GM19372 (cell line): ENCODE data around the gene IRS2.
"Not testable (repeated sequence)": the region's sequence is repeated elsewhere in the genome, so short reads cannot be mapped to it uniquely, and the experiment has no call there.

Source experiments
- ATAC-seq: cut with Tn5 transposase; IDR thresholded peaks from one replicate; pipeline ENCODE4 v1.9.1; 2021; ENCODE audit warnings: mild to moderate bottlenecking, low read depth, moderate library complexity; ENCODE audit not compliant: unreplicated experiment

Gene IRS2

GRCh38 chr13:109737606-109738005, 48.8 kb downstream of the IRS2 start:
- ATAC-seq = no peak

- ATAC-seq = no peak
Measured at GRCh38 chr13:109737046-109737573, 49.3 kb downstream of the IRS2 start.

- ATAC-seq = no peak
Measured at GRCh38 chr13:109735436-109735966, 50.9 kb downstream of the IRS2 start.

GRCh38 chr13:109734002-109734785, 52.2 kb downstream of the IRS2 start:
- ATAC-seq = no peak

GRCh38 chr13:109733550-109733949, 52.8 kb downstream of the IRS2 start:
- no peak for ATAC-seq

- not testable (repeated sequence) for ATAC-seq
Measured at GRCh38 chr13:109732470-109733170, 53.8 kb downstream of the IRS2 start.

GRCh38 chr13:109730812-109731335, 55.5 kb downstream of the IRS2 start:
- ATAC-seq = no peak

- ATAC-seq = no peak
Measured at GRCh38 chr13:109728791-109729731, 57.3 kb downstream of the IRS2 start.

GRCh38 chr13:109728061-109728460, 58.3 kb downstream of the IRS2 start:
- ATAC-seq = no peak

GRCh38 chr13:109727251-109727650, 59.1 kb downstream of the IRS2 start:
- ATAC-seq = no peak

- ATAC-seq = no peak
Measured at GRCh38 chr13:109725995-109726637, 60.3 kb downstream of the IRS2 start.

GRCh38 chr13:109725297-109725696, 61.1 kb downstream of the IRS2 start:
- no peak for ATAC-seq

- no peak for ATAC-seq
Measured at GRCh38 chr13:109724603-109725002, 61.8 kb downstream of the IRS2 start.

- no peak for ATAC-seq
Measured at GRCh38 chr13:109723046-109723445, 63.3 kb downstream of the IRS2 start.

GRCh38 chr13:109722068-109722467, 64.3 kb downstream of the IRS2 start:
- ATAC-seq = no peak

GRCh38 chr13:109720758-109721184, 65.6 kb downstream of the IRS2 start:
- ATAC-seq = no peak

- ATAC-seq = no peak
Measured at GRCh38 chr13:109719962-109720646, 66.3 kb downstream of the IRS2 start.

GRCh38 chr13:109718726-109719125, 67.7 kb downstream of the IRS2 start:
- ATAC-seq = no peak

- ATAC-seq = no peak
Measured at GRCh38 chr13:109717686-109718085, 68.7 kb downstream of the IRS2 start.
